Adrenal gland (tissue), 12 donors: Measurements from ENCODE around the gene ZNF384. TPM values are rescaled to one million over a fixed set of nuclear protein-coding genes. Genes with fewer than 3 reads are reported as not detected.

Source experiments
- DNase-seq, 7 donors: peaks; one replicate each; pipeline ENCODE4 v3.0.0-alpha.2; 2019 to 2020
- H3K27ac ChIP-seq, 5 donors: fragments of 200-600 bp; sonication (generic) in 4 of 5; 1 replicate in 3 of 5; 2 replicates in 2 of 5; pipeline versions ENCODE4 v1.5.1 to v1.8.0; 2016 to 2020; ENCODE audit warnings: mild to moderate bottlenecking in 1 of 5
- H3K27me3 ChIP-seq: fragments of 200-600 bp; 2 replicates; pipeline ENCODE4 v1.8.0; 2021
- H3K36me3 ChIP-seq, 2 donors: fragments of 200-600 bp; replicated peaks in 1 of 2; 1 replicate in 1 of 2; 2 replicates in 1 of 2; pipeline versions ENCODE4 v1.5.1 to v1.8.0; 2018 to 2022
- H3K4me1 ChIP-seq, 2 donors: fragments of 200-600 bp; replicated peaks in 1 of 2; 1 replicate in 1 of 2; 2 replicates in 1 of 2; pipeline versions ENCODE4 v1.5.1 to v1.8.0; 2018 to 2021
- H3K4me3 ChIP-seq, 4 donors: fragments of 200-600 bp; sonication (generic) in 3 of 4; one replicate each; pipeline ENCODE4 v1.5.1; 2016 to 2018
- H3K9me3 ChIP-seq, 3 donors: fragments of 200-600 bp; sonication (generic) in 1 of 3; replicated peaks in 1 of 3; 1 replicate in 2 of 3; 2 replicates in 1 of 3; pipeline versions ENCODE4 v1.5.1 to v1.8.0; 2016 to 2021
- CTCF ChIP-seq, 6 experiments: fragments of 450-650 bp in 4 of 6; fragments of 200-600 bp in 2 of 6; sonication (generic) in 1 of 6; IDR thresholded peaks; 1 replicate in 5 of 6; 2 replicates in 1 of 6; pipeline versions ENCODE4 v1.5.1 to v1.8.0; 2016 to 2021; ENCODE audit warnings: antibody characterized with exemption in 6 of 6, mild to moderate bottlenecking in 2 of 6, moderate library complexity in 1 of 6
- POLR2A ChIP-seq, 2 donors: fragments of 450-650 bp; IDR thresholded peaks; one replicate each; pipeline ENCODE4 v1.6.1; 2017; ENCODE audit warnings: antibody characterized with exemption in 2 of 2, mild to moderate bottlenecking in 2 of 2, moderate library complexity in 1 of 2
- WGBS, 4 donors: extraction: QIAGEN DNeasy Blood & Tissue Kit in 2 of 4; methylation state at CpG; one replicate each; pipeline versions ENCODE4 v1.1.5 to v1.1.7; 2013 to 2017; 5-methylcytosine and 5-hydroxymethylcytosine counted together
- intact Hi-C, 2 donors: fragments of 100-400 bp; cut with DNase I; formaldehyde crosslinking; loops; one replicate each; pipeline versions ENCODE4 v1.14.1 to v1.15.0; 2022 to 2023
- polyA plus RNA-seq, 3 donors: library from polyadenylated mRNA; stranded (reverse); fragments of 200-250 nt in 2 of 3; fragments of 350-450 nt in 1 of 3; fragmentation: Illumina TruSeq in 1 of 3; extraction: RNeasy Lipid Tissue Mini Kit (QIAGEN cat#74804) in 1 of 3; gene quantifications; one replicate each; pipeline ENCODE4 v1.2.3, GENCODE V29; 2013 to 2014
- total RNA-seq, 9 donors: library from RNA; depleted of rRNA in 4 of 9; stranded (reverse); fragments of >200 nt in 4 of 9; fragments of 120-200 nt in 1 of 9; fragmentation: NEBNext Ultra II Directional in 1 of 9; extraction: Animal tissue kit (Norgen Biotek cat#: 25700) in 1 of 9; gene quantifications; one replicate each; pipeline versions ENCODE4 v1.1.0 to v1.2.4, GENCODE V29; 2013 to 2023
- donor health status: healthy with polysubstance abuse.
- donor health status: Bipolar disorder and iron deficiency.
- donor health status: DM: yes; HTN: yes; CAD: no.
- donor health status: DM: no; HTN: no; CAD: no.
- donor health status: DM: no; HTN: no; CAD: no.
- donor health status: DM: yes; HTN: yes; CAD: no.

ZNF384 gene
- total and polyA plus RNA-seq, 12 donors = 19.9 to 71.2 (median 47.5) TPM

GRCh38 chr12:6662906-6663742 lies 26.1 kb downstream of the ZNF384 start, which contains the start of gene ING4:
TSS of gene ING4 (minus strand) at chr12:6663119. CDS start at chr12:6663101, 18 bp downstream.
- H3K4me1 ChIP-seq = peaks cover 6 to 12% of the 10 kb centered on the region in 2 donors
- 2 to 3% (median 2%) methylated on average over 28 to 37 of the region's 37 CpGs for WGBS, 4 donors
- H3K27ac ChIP-seq = peak within 1 kb of the TSS; percentile 31 to 76 (median 53)
- TF ChIP-seq POLR2A (IDR thresholded peaks at IDR 0.05) (peak in 1 of 2 donors; percentile 40), CTCF (IDR thresholded peaks at IDR 0.05) (peak in 1 of 6 experiments; percentile 3)
- H3K36me3 ChIP-seq = peaks cover 0 to 25% of the 10 kb centered on the region in 2 donors
- intact Hi-C loops = loop anchor here in 1 of 2 donors (5.0 to 10.0 kb wide), 2 partner anchors 34 to 48 kb away; no protein-coding TSS in a partner anchor
- peak within 1 kb of the TSS in 3 of 4 donors; percentile 58 to 77 (median 60) for H3K4me3 ChIP-seq
- no peaks in the 10 kb centered on the region for H3K27me3 ChIP-seq
- DNase-seq = peak; percentile 96 to 100 (median 99)
- H3K9me3 ChIP-seq = no peaks in the 10 kb centered on the region

- Histone ChIP-seq H3K9me3 (no peaks in the 10 kb centered on the region), H3K4me1 (peaks cover 6 to 12% of the 10 kb centered on the region in 2 donors), H3K27me3 (no peaks in the 10 kb centered on the region), H3K36me3 (peaks cover 0 to 20% of the 10 kb centered on the region in 2 donors), H3K4me3 (peak overlapping the region in 3 of 4 donors; percentile 58 to 77 (median 60)), H3K27ac (peak overlapping the region in 2 of 5 donors; percentile 69 to 70)
- no peak for DNase-seq
- 0 to 2% (median 1%) methylated on average over 9 to 10 of the region's 10 CpGs for WGBS, 4 donors
- TF ChIP-seq POLR2A (IDR thresholded peaks at IDR 0.05) (no peak), CTCF (IDR thresholded peaks at IDR 0.05) (no peak)
- intact Hi-C loops = loop anchor here in 1 of 2 donors (5.0 to 10.0 kb wide), 2 partner anchors 35 to 48 kb away; no protein-coding TSS in a partner anchor
Measured at GRCh38 chr12:6662602-6662905, 26.6 kb downstream of the ZNF384 start.

GRCh38 chr12:6653987-6654386 lies 35.2 kb downstream of the ZNF384 start:
- H3K36me3 ChIP-seq = peaks cover 0 to 63% of the 10 kb centered on the region in 2 donors
- WGBS, 4 donors = 92 to 99% (median 94%) methylated on average over 5 of the region's 5 CpGs
- H3K27me3 ChIP-seq = no peaks in the 10 kb centered on the region
- no peak for TF ChIP-seq CTCF (IDR thresholded peaks at IDR 0.05)
- no peak for TF ChIP-seq POLR2A (IDR thresholded peaks at IDR 0.05)
- no peaks in the 10 kb centered on the region for H3K4me1 ChIP-seq
- intact Hi-C loops = no loop called here
- no peak for DNase-seq
- H3K27ac ChIP-seq = no peak overlapping the region
- no peaks in the 10 kb centered on the region for H3K9me3 ChIP-seq
- no peak overlapping the region for H3K4me3 ChIP-seq

GRCh38 chr12:6653342-6653741 lies 35.8 kb downstream of the ZNF384 start:
- WGBS, 4 donors = 91 to 100% (median 99%) methylated on average over 1 of the region's 1 CpG
- no peak for DNase-seq
- H3K27ac ChIP-seq = no peak overlapping the region
- no peak for TF ChIP-seq POLR2A (IDR thresholded peaks at IDR 0.05)
- no peak overlapping the region for H3K4me3 ChIP-seq
- H3K4me1 ChIP-seq = no peaks in the 10 kb centered on the region
- no peaks in the 10 kb centered on the region for H3K27me3 ChIP-seq
- intact Hi-C loops = no loop called here
- H3K36me3 ChIP-seq = peaks cover 0 to 64% of the 10 kb centered on the region in 2 donors
- H3K9me3 ChIP-seq = no peaks in the 10 kb centered on the region
